Neural cell (in vitro differentiated cells): Measurements from ENCODE around the gene PHPT1. TPM values are rescaled to one million over a fixed set of nuclear protein-coding genes. Genes with fewer than 3 reads are reported as not detected.

Experiments used
- H2AFZ ChIP-seq: fragments of 200-600, 300-800 bp; sonication (generic), shearing (Covaris generic); 2 replicates; pipeline ENCODE4 v1.6.0; 2014; ENCODE audit warnings: low read depth, mild to moderate bottlenecking, antibody characterized with exemption, low read length, moderate library complexity
- H3F3A ChIP-seq: fragments of 200-600 bp; shearing (Covaris generic); 2 replicates; pipeline ENCODE4 v1.6.1; 2016; ENCODE audit warnings: mild to moderate bottlenecking, moderate library complexity, mixed read lengths, antibody characterized with exemption, low read length; ENCODE audit not compliant: insufficient read depth, poor library complexity, severe bottlenecking
- H3K27ac ChIP-seq: fragments of 200-600, 300-800 bp; sonication (generic), shearing (Covaris generic); 2 replicates; pipeline ENCODE4 v1.5.1; 2014; ENCODE audit warnings: mild to moderate bottlenecking, low read length, moderate library complexity
- H3K27me3 ChIP-seq: fragments of 300-800, 200-600 bp; sonication (generic), shearing (Covaris generic); 2 replicates; pipeline ENCODE4 v1.6.0; 2014; ENCODE audit warnings: mild to moderate bottlenecking, low read depth, low read length, moderate library complexity; ENCODE audit not compliant: insufficient read depth
- H3K36me3 ChIP-seq: fragments of 300-800, 200-600 bp; sonication (generic), shearing (Covaris generic); 2 replicates; pipeline ENCODE4 v1.5.1; 2014; ENCODE audit warnings: mild to moderate bottlenecking, antibody characterized with exemption, low read length, moderate library complexity; ENCODE audit not compliant: insufficient read depth
- H3K4me2 ChIP-seq: fragments of 300-800, 200-600 bp; sonication (generic), shearing (Covaris generic); 2 replicates; pipeline ENCODE4 v1.6.0; 2014; ENCODE audit warnings: mild to moderate bottlenecking, low read length
- H3K4me3 ChIP-seq: fragments of 300-800, 200-600 bp; sonication (generic), shearing (Covaris generic); 2 replicates; pipeline ENCODE4 v1.5.1; 2014; ENCODE audit warnings: mild to moderate bottlenecking, low read length, moderate library complexity
- H3K79me2 ChIP-seq: fragments of 200-600 bp; shearing (Covaris generic); replicated peaks from 2 replicates; pipeline ENCODE4 v1.6.0; 2014; ENCODE audit warnings: mild to moderate bottlenecking, low read length, moderate library complexity; ENCODE audit not compliant: insufficient read depth
- H3K9ac ChIP-seq: fragments of 300-800, 200-600 bp; sonication (generic), shearing (Covaris generic); 2 replicates; pipeline ENCODE4 v1.6.1; 2016; ENCODE audit warnings: mild to moderate bottlenecking, low read length, mixed read lengths
- H3K9me2 ChIP-seq: fragments of 200-600 bp; shearing (Covaris generic); 2 replicates; pipeline ENCODE4 v1.6.1; 2016; ENCODE audit warnings: mild to moderate bottlenecking, low read length, mixed read lengths; ENCODE audit not compliant: insufficient read depth
- H3K9me3 ChIP-seq: fragments of 200-600, 300-800 bp; sonication (generic), shearing (Covaris generic); 2 replicates; pipeline ENCODE4 v1.6.1; 2016; ENCODE audit warnings: mild to moderate bottlenecking, mixed run types, low read length, moderate library complexity, mixed read lengths
- H4K20me1 ChIP-seq: fragments of 200-600 bp; shearing (Covaris generic); 2 replicates; pipeline ENCODE4 v1.6.1; 2016; ENCODE audit warnings: mild to moderate bottlenecking, mixed run types; ENCODE audit not compliant: insufficient read depth
- CTCF ChIP-seq: fragments of 450-650 bp; IDR thresholded peaks from 2 replicates; pipeline ENCODE4 v1.5.1; 2014; ENCODE audit warnings: antibody characterized with exemption, mild to moderate bottlenecking, moderate library complexity; ENCODE audit not compliant: poor library complexity, severe bottlenecking
- EP300 ChIP-seq: fragments of 450-650 bp; conservative IDR thresholded peaks from 2 replicates; pipeline ENCODE4 v1.6.1; 2014; ENCODE audit warnings: antibody characterized with exemption, mild to moderate bottlenecking, moderate library complexity; ENCODE audit not compliant: poor library complexity, severe bottlenecking
- EZH2 ChIP-seq: fragments of 200-600, 300-800 bp; shearing (Covaris generic), sonication (generic); IDR thresholded peaks from 2 replicates; pipeline ENCODE4 v1.6.1; 2014; ENCODE audit warnings: antibody characterized with exemption, low read length, borderline replicate concordance, mild to moderate bottlenecking; ENCODE audit not compliant: insufficient read depth, poor library complexity, severe bottlenecking
- MXI1 ChIP-seq: fragments of 450-650 bp; conservative IDR thresholded peaks from 2 replicates; pipeline ENCODE4 v1.6.1; 2014; ENCODE audit warnings: antibody characterized with exemption, mild to moderate bottlenecking; ENCODE audit not compliant: poor library complexity, severe bottlenecking
- POLR2AphosphoS5 ChIP-seq: IDR thresholded peaks from 2 replicates; pipeline ENCODE4 v1.6.1; 2012
- RAD21 ChIP-seq: fragments of 450-650 bp; conservative IDR thresholded peaks from 2 replicates; pipeline ENCODE4 v1.6.1; 2014; ENCODE audit warnings: antibody characterized with exemption, mild to moderate bottlenecking, moderate library complexity
- REST ChIP-seq: IDR thresholded peaks from 2 replicates; pipeline ENCODE4 v1.6.1; 2012; ENCODE audit warnings: borderline replicate concordance
- SMC3 ChIP-seq: fragments of 450-650 bp; conservative IDR thresholded peaks from 2 replicates; pipeline ENCODE4 v1.6.1; 2014; ENCODE audit warnings: antibody characterized with exemption, mild to moderate bottlenecking, moderate library complexity; ENCODE audit not compliant: poor library complexity
- TAF1 ChIP-seq: IDR thresholded peaks from 2 replicates; pipeline ENCODE4 v1.6.1; 2012; ENCODE audit warnings: low read depth
- polyA plus RNA-seq: library from polyadenylated mRNA; depleted of rRNA; stranded (reverse); fragments of >200 nt; gene quantifications from 2 replicates; pipeline ENCODE4 v1.2.3, GENCODE V29; 2014
- small RNA-seq, 3 experiments: library from RNA; depleted of rRNA; stranded (forward); fragments of <200 nt; gene quantifications; one replicate each; pipeline ENCODE3, GENCODE V24; 2012

PHPT1 gene
- polyA plus RNA-seq, 1 donor from 2014 or later, result 279 TPM

DNA sequence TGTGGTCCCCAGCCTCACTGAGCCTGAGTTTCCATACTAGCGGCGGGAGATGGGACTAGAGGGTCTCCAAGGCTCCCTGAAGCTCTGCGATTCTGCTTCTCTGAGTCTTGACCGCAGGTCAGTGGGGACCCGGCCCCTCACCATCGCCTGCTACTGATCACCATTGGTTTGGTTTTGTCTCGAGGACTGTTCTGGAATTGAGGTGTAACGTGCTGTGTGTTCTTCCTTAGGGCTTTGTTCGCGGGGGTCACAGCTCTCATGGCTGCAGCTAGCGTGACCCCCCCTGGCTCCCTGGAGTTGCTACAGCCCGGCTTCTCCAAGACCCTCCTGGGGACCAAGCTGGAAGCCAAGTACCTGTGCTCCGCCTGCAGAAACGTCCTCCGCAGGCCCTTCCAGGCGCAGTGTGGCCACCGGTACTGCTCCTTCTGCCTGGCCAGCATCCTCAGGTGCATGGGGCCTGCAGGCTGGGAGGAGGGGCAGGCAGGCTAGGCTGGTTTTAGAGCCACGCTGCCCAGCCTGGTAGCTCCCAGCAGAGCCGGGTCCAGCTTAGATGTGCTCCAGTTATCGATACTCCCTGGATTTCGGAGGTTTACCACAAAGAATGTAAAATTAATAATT, 49.4 kb downstream of the PHPT1 start:
- no peak overlapping the region for H3K27ac ChIP-seq
- H4K20me1 ChIP-seq, result no peaks in the 10 kb centered on the region
- H3F3A ChIP-seq, result no peaks in the 10 kb centered on the region
- H3K9ac ChIP-seq, result no peak overlapping the region
- H3K4me3 ChIP-seq, result no peak overlapping the region
- no peak overlapping the region for H3K4me2 ChIP-seq
- no peaks in the 10 kb centered on the region for H3K36me3 ChIP-seq
- H3K27me3 ChIP-seq, result no peaks in the 10 kb centered on the region
- no peak overlapping the region for H2AFZ ChIP-seq
- H3K79me2 ChIP-seq, result no peaks in the 10 kb centered on the region
- no peaks in the 10 kb centered on the region for H3K9me3 ChIP-seq
- no peak for TF ChIP-seq EZH2
- no peak for TF ChIP-seq POLR2AphosphoS5
- TF ChIP-seq EP300, result no peak
- TF ChIP-seq TAF1, result no peak
- no peaks in the 10 kb centered on the region for H3K9me2 ChIP-seq

DNA sequence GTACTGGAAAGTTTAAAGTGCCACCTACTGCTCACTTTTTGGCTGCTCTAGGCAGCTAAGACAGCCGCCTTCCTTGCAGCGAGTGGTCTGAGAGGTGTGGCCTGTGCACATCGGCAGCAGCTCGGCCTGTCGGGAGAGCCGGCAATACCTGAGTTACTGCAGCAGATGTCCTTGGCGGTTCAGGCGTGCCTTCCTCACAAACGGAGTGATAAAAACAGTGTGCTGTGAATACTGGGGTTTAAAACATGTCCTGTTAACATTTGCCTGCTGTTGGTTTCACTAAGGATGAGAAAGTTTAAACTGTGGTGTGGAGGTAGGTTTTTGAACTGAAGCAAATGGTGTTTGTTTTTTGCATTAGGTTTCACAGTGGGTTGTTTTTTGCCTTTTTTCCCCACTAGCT, 50.0 kb downstream of the PHPT1 start:
- Histone ChIP-seq H3K27ac (no peak overlapping the region), H3K27me3 (no peaks in the 10 kb centered on the region), H3F3A (no peaks in the 10 kb centered on the region), H3K4me3 (no peak overlapping the region), H3K9me3 (no peaks in the 10 kb centered on the region), H3K9ac (no peak overlapping the region), H2AFZ (no peak overlapping the region), H3K36me3 (no peaks in the 10 kb centered on the region), H3K79me2 (no peaks in the 10 kb centered on the region), H4K20me1 (no peaks in the 10 kb centered on the region), H3K9me2 (no peaks in the 10 kb centered on the region), H3K4me2 (no peak overlapping the region)
- TF ChIP-seq TAF1, result no peak

DNA sequence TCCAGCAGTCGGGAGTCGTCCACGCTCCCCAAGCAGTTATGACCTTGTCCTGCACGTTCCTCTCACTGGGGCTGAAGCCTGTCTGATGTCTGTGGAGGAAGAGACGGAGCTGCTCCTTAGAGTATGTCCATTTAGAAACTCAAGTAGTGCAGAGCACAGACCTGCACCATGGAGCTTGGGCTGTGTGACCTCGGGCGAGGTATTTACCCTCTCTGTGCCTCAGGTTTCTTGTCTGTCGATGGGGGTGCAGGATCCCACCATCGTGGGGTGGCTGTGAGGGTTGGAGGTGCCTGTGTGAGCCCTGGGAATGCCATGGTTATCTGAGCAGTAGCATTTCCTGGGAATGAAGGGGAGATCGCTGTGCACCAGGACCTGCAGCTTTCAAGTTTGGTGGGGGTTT, 51.3 kb downstream of the PHPT1 start:
- no peaks in the 10 kb centered on the region for H3K79me2 ChIP-seq
- no peak overlapping the region for H3K4me3 ChIP-seq
- H4K20me1 ChIP-seq, result no peaks in the 10 kb centered on the region
- H3K36me3 ChIP-seq, result no peaks in the 10 kb centered on the region
- H3K4me2 ChIP-seq, result no peak overlapping the region
- H3K9me2 ChIP-seq, result no peaks in the 10 kb centered on the region
- no peak overlapping the region for H2AFZ ChIP-seq
- no peak for TF ChIP-seq TAF1
- no peak for TF ChIP-seq EP300
- TF ChIP-seq RAD21, result no peak
- TF ChIP-seq SMC3, result no peak
- TF ChIP-seq REST, result no peak
- no peak for TF ChIP-seq CTCF
- TF ChIP-seq MXI1, result no peak
- no peak for TF ChIP-seq EZH2
- TF ChIP-seq POLR2AphosphoS5, result no peak
- H3K27me3 ChIP-seq, result no peaks in the 10 kb centered on the region
- H3K9me3 ChIP-seq, result no peaks in the 10 kb centered on the region
- no peaks in the 10 kb centered on the region for H3F3A ChIP-seq
- H3K27ac ChIP-seq, result no peak overlapping the region
- no peak overlapping the region for H3K9ac ChIP-seq

Small RNA genes within 50 kb of the gene (small RNA-seq; reads per million reads assigned to genes)
- gene AL355987.2 (0 reads per million in 3 experiments), gene MIR4292 (0 reads per million in 3 experiments), gene MIR4479 (0 to 0.53 (median 0) reads per million in 3 experiments)

Other genes with a start within 250 kb of the PHPT1 start
- gene EGFL7, start 186.5 kb upstream of the PHPT1 start, polyA plus RNA-seq, result 8.2 and 12.5 TPM in 2 replicates
- gene AGPAT2, start 162.0 kb upstream of the PHPT1 start, polyA plus RNA-seq, result 1.3 TPM in 1 of 2 replicates, not detected in the other
- gene DIPK1B, start 136.8 kb upstream of the PHPT1 start, polyA plus RNA-seq, result 65.1 and 78.7 TPM in 2 replicates
- not detected in 2 replicates for gene LCN10, start 106.5 kb upstream of the PHPT1 start, polyA plus RNA-seq
- not detected in 2 replicates for gene LCN6, start 100.9 kb upstream of the PHPT1 start, polyA plus RNA-seq
- gene LCN8, start 91.2 kb upstream of the PHPT1 start, polyA plus RNA-seq, result not detected in 2 replicates
- gene LCN15, start 84.9 kb upstream of the PHPT1 start, polyA plus RNA-seq, result not detected in 2 replicates
- gene TMEM141, start 58.1 kb upstream of the PHPT1 start, polyA plus RNA-seq, result 30.1 and 33.1 TPM in 2 replicates
- 5.5 and 8.8 TPM in 2 replicates for gene CCDC183, start 53.1 kb upstream of the PHPT1 start, polyA plus RNA-seq
- gene RABL6, start 41.5 kb upstream of the PHPT1 start, polyA plus RNA-seq, result 46.4 and 58.8 TPM in 2 replicates
- gene AJM1, start 6.9 kb upstream of the PHPT1 start, polyA plus RNA-seq, result 1.5 TPM in 2 replicates
- gene MAMDC4, start 2.9 kb downstream of the PHPT1 start, polyA plus RNA-seq, result 13.1 and 23.6 TPM in 2 replicates
- 613 and 677 TPM in 2 replicates for gene EDF1, start 16.9 kb downstream of the PHPT1 start, polyA plus RNA-seq
- 14.6 and 21.5 TPM in 2 replicates for gene TRAF2, start 37.1 kb downstream of the PHPT1 start, polyA plus RNA-seq
- 138 and 148 TPM in 2 replicates for gene FBXW5, start 95.3 kb downstream of the PHPT1 start, polyA plus RNA-seq
- gene C8G, start 95.8 kb downstream of the PHPT1 start, polyA plus RNA-seq, result not detected in 2 replicates
- gene LCN12, start 102.9 kb downstream of the PHPT1 start, polyA plus RNA-seq, result 2.9 TPM in 1 of 2 replicates, not detected in the other
- 2.0 TPM in 1 of 2 replicates, not detected in the other for gene PTGDS, start 128.1 kb downstream of the PHPT1 start, polyA plus RNA-seq
- 0.76 TPM in 1 of 2 replicates, not detected in the other for gene LCNL1, start 133.6 kb downstream of the PHPT1 start, polyA plus RNA-seq
- gene PAXX, start 143.0 kb downstream of the PHPT1 start, polyA plus RNA-seq, result 276 and 346 TPM in 2 replicates
- gene CLIC3, start 147.2 kb downstream of the PHPT1 start, polyA plus RNA-seq, result not detected in 2 replicates
- gene ABCA2, start 178.8 kb downstream of the PHPT1 start, polyA plus RNA-seq, result 30.6 and 52.0 TPM in 2 replicates
- gene FUT7, start 182.7 kb downstream of the PHPT1 start, polyA plus RNA-seq, result 0.56 and 0.69 TPM in 2 replicates
- 161 and 162 TPM in 2 replicates for gene NPDC1, start 196.8 kb downstream of the PHPT1 start, polyA plus RNA-seq
- gene ENTPD2, start 204.7 kb downstream of the PHPT1 start, polyA plus RNA-seq, result not detected in 2 replicates
- 0.22 and 0.96 TPM in 2 replicates for gene SAPCD2, start 221.1 kb downstream of the PHPT1 start, polyA plus RNA-seq
- 0.21 and 0.36 TPM in 2 replicates for gene UAP1L1, start 228.1 kb downstream of the PHPT1 start, polyA plus RNA-seq
- 72.0 and 90.9 TPM in 2 replicates for gene MAN1B1, start 237.6 kb downstream of the PHPT1 start, polyA plus RNA-seq